Right lobe of liver (tissue), 6 donors: ENCODE data around the gene CRYBG1. TPM values are rescaled to one million over a fixed set of nuclear protein-coding genes. Genes with fewer than 3 reads are reported as not detected.

ENCODE experiments used
- ATAC-seq, 4 donors: fragments of 200-7000 bp; cut with Tn5 transposase; one replicate each; pipeline ENCODE4 v1.9.1; 2020; ENCODE audit warnings: mild to moderate bottlenecking in 4 of 4, moderate library complexity in 4 of 4
- DNase-seq, 3 donors: peaks; one replicate each; pipeline ENCODE4 v3.0.0-alpha.2; 2020
- H3K27ac ChIP-seq, 3 donors: fragments of 200-600 bp; one replicate each; pipeline ENCODE4 v1.8.0; 2022
- H3K27me3 ChIP-seq, 2 donors: fragments of 200-600 bp; one replicate each; pipeline ENCODE4 v1.8.0; 2022
- H3K36me3 ChIP-seq, 4 donors: fragments of 200-600 bp; sonication (generic) in 1 of 4; one replicate each; pipeline versions ENCODE4 v1.5.1 to v1.8.0; 2017 to 2022; ENCODE audit warnings: control low read depth in 1 of 4
- H3K4me1 ChIP-seq, 4 donors: fragments of 200-600 bp; sonication (generic) in 1 of 4; one replicate each; pipeline versions ENCODE4 v1.5.1 to v1.8.0; 2017 to 2022; ENCODE audit warnings: control low read depth in 1 of 4
- H3K4me3 ChIP-seq, 3 donors: fragments of 200-600 bp; one replicate each; pipeline ENCODE4 v1.8.0; 2022
- H3K9me3 ChIP-seq, 4 donors: fragments of 200-600 bp; sonication (generic) in 1 of 4; one replicate each; pipeline versions ENCODE4 v1.5.1 to v1.8.0; 2017 to 2022; ENCODE audit warnings: control low read depth in 1 of 4
- POLR2A ChIP-seq: fragments of 450-650 bp; IDR thresholded peaks from one replicate; pipeline ENCODE4 v1.6.1; 2017; ENCODE audit warnings: antibody characterized with exemption, mild to moderate bottlenecking
- WGBS: methylation state at CpG from one replicate; pipeline ENCODE4 v1.1.6; 2018; ENCODE audit warnings: low coverage, low lambda C conversion rate; ENCODE audit not compliant: insufficient coverage; ENCODE audit errors: missing lambda C conversion rate; 5-methylcytosine and 5-hydroxymethylcytosine counted together
- intact Hi-C, 2 donors: fragments of 100-400 bp; cut with DNase I; formaldehyde crosslinking; loops; one replicate each; pipeline versions ENCODE4 v1.11.2 to v1.14.1; 2022
- total RNA-seq, 6 experiments: library from RNA; depleted of rRNA in 2 of 6; stranded (reverse); fragments of >200 nt in 2 of 6; fragmentation: NEBNext Ultra II Directional in 3 of 6; extraction: Animal tissue kit (Norgen Biotek cat#: 25700) in 3 of 6; gene quantifications; one replicate each; pipeline versions ENCODE4 v1.1.0 to v1.2.4, GENCODE V29; 2016 to 2023
- TF ChIP-seq, protein P1 (sequence below), 4 donors: fragments of 200-600 bp in 3 of 4; fragments of 450-650 bp in 1 of 4; IDR thresholded peaks; one replicate each; pipeline versions ENCODE4 v1.5.1 to v1.8.0; 2016 to 2022; ENCODE audit warnings: antibody characterized with exemption in 4 of 4, mild to moderate bottlenecking in 2 of 4
- donor health status: DM: no; HTN: yes; CAD: no.
- donor health status: DM: no; HTN: no; CAD: no.
- donor health status: DM: no; HTN: no; CAD: no.
- donor health status: DM: no; HTN: yes; CAD: no.
- donor health status: DM: no; HTN: yes; CAD: no.

Gene CRYBG1
- total RNA-seq, 6 experiments from 2014 or later, result 6.8 to 10.9 (median 7.9) TPM

DNA sequence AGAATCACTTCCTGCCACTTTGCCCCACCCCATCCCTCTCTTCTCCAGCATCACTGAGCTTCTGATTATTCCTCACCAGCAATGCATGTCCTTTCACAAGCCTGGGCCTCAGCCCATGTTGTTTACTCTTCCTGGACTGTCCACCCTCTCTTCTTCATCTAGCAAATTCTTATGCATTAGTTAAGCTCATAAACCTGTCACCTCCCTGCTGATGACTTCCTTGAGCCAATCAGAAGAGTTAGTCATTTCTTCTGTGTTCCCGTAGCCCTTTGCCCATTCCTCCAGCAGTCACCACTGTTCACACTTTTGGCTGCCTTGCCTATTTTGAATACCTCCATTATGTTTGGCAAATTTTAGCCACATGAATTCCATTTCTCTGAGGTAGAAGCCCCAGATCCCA is 4.1 kb upstream of the CRYBG1 start:
- TF ChIP-seq, protein P1, sequence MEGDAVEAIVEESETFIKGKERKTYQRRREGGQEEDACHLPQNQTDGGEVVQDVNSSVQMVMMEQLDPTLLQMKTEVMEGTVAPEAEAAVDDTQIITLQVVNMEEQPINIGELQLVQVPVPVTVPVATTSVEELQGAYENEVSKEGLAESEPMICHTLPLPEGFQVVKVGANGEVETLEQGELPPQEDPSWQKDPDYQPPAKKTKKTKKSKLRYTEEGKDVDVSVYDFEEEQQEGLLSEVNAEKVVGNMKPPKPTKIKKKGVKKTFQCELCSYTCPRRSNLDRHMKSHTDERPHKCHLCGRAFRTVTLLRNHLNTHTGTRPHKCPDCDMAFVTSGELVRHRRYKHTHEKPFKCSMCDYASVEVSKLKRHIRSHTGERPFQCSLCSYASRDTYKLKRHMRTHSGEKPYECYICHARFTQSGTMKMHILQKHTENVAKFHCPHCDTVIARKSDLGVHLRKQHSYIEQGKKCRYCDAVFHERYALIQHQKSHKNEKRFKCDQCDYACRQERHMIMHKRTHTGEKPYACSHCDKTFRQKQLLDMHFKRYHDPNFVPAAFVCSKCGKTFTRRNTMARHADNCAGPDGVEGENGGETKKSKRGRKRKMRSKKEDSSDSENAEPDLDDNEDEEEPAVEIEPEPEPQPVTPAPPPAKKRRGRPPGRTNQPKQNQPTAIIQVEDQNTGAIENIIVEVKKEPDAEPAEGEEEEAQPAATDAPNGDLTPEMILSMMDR (IDR thresholded peaks at IDR 0.05), result no peak
- no peak for TF ChIP-seq POLR2A
- no peaks in the 10 kb centered on the region for H3K36me3 ChIP-seq
- no peaks in the 10 kb centered on the region for H3K9me3 ChIP-seq
- ATAC-seq, result no peak
- WGBS, result 50% methylated on average over 1 of the region's 1 CpG
- H3K4me1 ChIP-seq, result peaks cover 0 to 11% (median 0%) of the 10 kb centered on the region in 4 donors
- no peak for DNase-seq
- H3K4me3 ChIP-seq, result no peak overlapping the region
- H3K27me3 ChIP-seq, result peaks cover 9 to 15% of the 10 kb centered on the region in 2 donors
- intact Hi-C loops, result no loop called here
- H3K27ac ChIP-seq, result no peak overlapping the region

DNA sequence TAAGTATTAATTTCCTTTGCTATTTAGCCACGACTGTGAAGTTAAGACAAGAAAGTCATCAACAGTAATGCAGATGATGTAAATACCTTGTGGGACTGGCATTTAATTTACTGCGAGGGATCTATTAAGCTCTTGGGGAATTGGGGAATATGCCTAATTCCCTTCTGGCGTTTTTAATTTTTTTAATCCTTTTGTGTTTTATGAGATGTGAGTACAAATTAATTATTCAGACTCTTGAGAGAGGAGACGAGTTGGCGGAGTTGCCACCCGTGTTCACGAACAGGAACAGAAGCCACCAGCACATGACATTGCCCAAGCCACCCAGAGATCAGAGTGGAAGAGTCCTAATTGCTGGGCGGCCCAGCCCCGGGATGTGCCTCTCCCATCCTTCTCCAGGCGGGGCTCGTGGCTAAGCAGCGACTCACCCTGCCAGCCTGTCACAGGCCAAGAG is 533 bp upstream of the CRYBG1 start:
- no peak for DNase-seq

DNA sequence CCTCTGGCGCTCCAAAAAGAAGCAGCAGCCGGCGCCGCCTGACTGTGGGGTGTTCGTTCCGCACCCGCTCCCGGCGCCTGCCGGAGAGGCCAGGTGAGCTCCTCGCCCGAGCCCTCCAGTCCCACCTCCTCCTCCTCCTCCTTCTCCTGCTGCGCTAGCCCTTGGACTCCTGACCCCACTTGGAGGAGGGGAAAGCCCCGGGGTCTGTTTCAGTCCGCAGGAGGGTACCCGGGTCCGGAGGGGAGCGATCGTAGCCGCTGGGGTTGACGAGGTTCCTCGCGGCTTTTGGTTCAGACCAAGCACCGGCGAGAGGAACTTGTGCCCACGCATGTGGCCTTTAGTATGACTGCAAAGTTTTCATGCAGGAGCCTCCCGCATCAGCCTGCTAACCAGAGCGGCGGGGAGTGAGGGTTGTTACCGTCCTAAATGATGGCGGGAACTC is 493 bp downstream of the CRYBG1 start:
- DNase-seq (peak in 1 of 3 donors; percentile 31), ATAC-seq (peak; percentile 45 to 61 (median 52))
- peaks cover 0 to 11% (median 0%) of the 10 kb centered on the region in 4 donors for H3K4me1 ChIP-seq
- intact Hi-C loops, result no loop called here
- TF ChIP-seq POLR2A, result no peak
- TF ChIP-seq, protein P1 (IDR thresholded peaks at IDR 0.05), result no peak
- peaks cover 9 to 15% of the 10 kb centered on the region in 2 donors for H3K27me3 ChIP-seq
- no peaks in the 10 kb centered on the region for H3K36me3 ChIP-seq
- 0% methylated on average over 10 of the region's 31 CpGs for WGBS
- H3K9me3 ChIP-seq, result no peaks in the 10 kb centered on the region
- no peak overlapping the region for H3K27ac ChIP-seq
- H3K4me3 ChIP-seq, result peak overlapping the region; percentile 35 to 53 (median 35)

More for the DNA sequence above, 533 bp upstream of the CRYBG1 start:
- intact Hi-C loops, result no loop called here
- Histone ChIP-seq H3K4me3 (peak overlapping the region in 2 of 3 donors; percentile 35 to 53), H3K27ac (no peak overlapping the region), H3K27me3 (peaks cover 9 to 15% of the 10 kb centered on the region in 2 donors), H3K9me3 (no peaks in the 10 kb centered on the region), H3K4me1 (peaks cover 0 to 11% (median 0%) of the 10 kb centered on the region in 4 donors), H3K36me3 (no peaks in the 10 kb centered on the region)
- ATAC-seq, result no peak
- TF ChIP-seq POLR2A, result no peak
- TF ChIP-seq, protein P1 (IDR thresholded peaks at IDR 0.05), result no peak
- 37% methylated on average over 9 of the region's 12 CpGs for WGBS

DNA sequence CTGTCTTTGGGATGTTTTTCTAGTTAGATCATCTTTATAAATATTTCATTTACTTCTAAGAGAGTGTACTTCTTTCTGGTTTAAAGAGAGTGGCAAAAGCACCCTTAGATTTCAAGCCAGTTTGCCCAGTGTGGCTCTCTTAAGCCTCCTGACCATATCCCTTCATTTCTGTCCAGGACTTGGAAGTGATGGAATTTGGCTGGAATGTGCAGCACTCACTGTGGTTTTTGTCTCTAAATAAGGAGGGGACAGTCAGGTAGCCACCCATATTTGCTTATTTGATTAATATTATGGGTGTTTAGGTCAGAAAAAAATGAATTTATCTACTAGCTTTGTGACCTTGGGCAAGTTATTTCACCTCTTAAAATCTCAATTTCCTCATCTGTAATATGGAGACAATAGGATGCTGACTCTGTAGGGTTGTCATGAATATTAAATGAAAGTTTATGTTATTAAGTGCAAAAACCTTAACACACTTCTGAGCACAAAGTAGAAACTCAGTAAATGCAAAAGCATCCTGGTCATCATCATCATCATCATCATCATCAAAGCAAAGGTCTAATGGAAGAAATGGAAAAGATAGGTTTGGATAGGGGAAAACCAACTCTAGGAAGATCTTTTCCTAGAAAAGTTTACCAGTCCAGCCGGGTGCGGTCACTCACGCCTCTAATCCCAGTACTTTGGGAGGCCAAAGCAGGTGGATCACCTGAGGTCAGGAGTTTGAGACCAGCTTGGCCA is 3.1 kb downstream of the CRYBG1 start:
- WGBS, result 73% methylated on average over 3 of the region's 3 CpGs
- no peak overlapping the region for H3K27ac ChIP-seq
- no peaks in the 10 kb centered on the region for H3K36me3 ChIP-seq
- DNase-seq (no peak), ATAC-seq (no peak)
- no peaks in the 10 kb centered on the region for H3K9me3 ChIP-seq
- intact Hi-C loops, result no loop called here
- no peak for TF ChIP-seq POLR2A
- TF ChIP-seq, protein P1 (IDR thresholded peaks at IDR 0.05), result no peak
- peaks cover 0 to 11% (median 0%) of the 10 kb centered on the region in 4 donors for H3K4me1 ChIP-seq
- H3K27me3 ChIP-seq, result peaks cover 9 to 10% of the 10 kb centered on the region in 2 donors
- H3K4me3 ChIP-seq, result no peak overlapping the region
